Neuronal stem cell (in vitro differentiated cells): ENCODE data around the gene MRPS18C.
"Not testable (repeated sequence)": the region's sequence is repeated elsewhere in the genome, so short reads cannot be mapped to it uniquely, and the experiment has no call there.

Experiments
- DNase-seq: peaks from one replicate; pipeline ENCODE4 v3.0.0-alpha.2; 2013; ENCODE audit warnings: low spot score
- H2AFZ ChIP-seq: one replicate; pipeline ENCODE4 v1.6.1; 2013; ENCODE audit warnings: mild to moderate bottlenecking, low read length, inconsistent platforms
- H2AK5ac ChIP-seq: 2 replicates; pipeline ENCODE4 v1.6.1; 2013; ENCODE audit warnings: low read depth, mild to moderate bottlenecking, inconsistent platforms, low read length, moderate library complexity, mixed read lengths
- H2BK120ac ChIP-seq: 2 replicates; pipeline ENCODE4 v1.6.1; 2013; ENCODE audit warnings: low read depth, mild to moderate bottlenecking, inconsistent platforms, low read length, moderate library complexity, mixed read lengths
- H2BK12ac ChIP-seq: one replicate; pipeline ENCODE4 v1.6.1; 2013; ENCODE audit warnings: low read length, inconsistent platforms
- H2BK15ac ChIP-seq: 2 replicates; pipeline ENCODE4 v1.6.1; 2013; ENCODE audit warnings: mild to moderate bottlenecking, low read length, inconsistent platforms, mixed read lengths
- H2BK5ac ChIP-seq: one replicate; pipeline ENCODE4 v1.6.1; 2013; ENCODE audit warnings: inconsistent platforms, mild to moderate bottlenecking, low read length, moderate library complexity
- H3K14ac ChIP-seq: one replicate; pipeline ENCODE4 v1.6.1; 2013; ENCODE audit warnings: low read length, inconsistent platforms
- H3K18ac ChIP-seq: 2 replicates; pipeline ENCODE4 v1.6.1; 2013; ENCODE audit warnings: low read length, inconsistent platforms
- H3K23ac ChIP-seq: 2 replicates; pipeline ENCODE4 v1.6.1; 2013; ENCODE audit warnings: low read depth, mild to moderate bottlenecking, mixed read lengths, low read length, inconsistent platforms; ENCODE audit not compliant: poor library complexity
- H3K27ac ChIP-seq: replicated peaks from 3 replicates; pipeline ENCODE4 v1.5.1; 2013; ENCODE audit warnings: low read length, inconsistent platforms
- H3K27me3 ChIP-seq, 3 experiments: 2 replicates each; pipeline ENCODE4 v1.6.1; 2013; ENCODE audit warnings: low read length in 3 of 3, mild to moderate bottlenecking in 2 of 3, inconsistent platforms in 1 of 3, low read depth in 1 of 3, mixed read lengths in 1 of 3, moderate library complexity in 1 of 3; ENCODE audit not compliant: control insufficient read depth in 3 of 3, insufficient read depth in 3 of 3
- H3K36me3 ChIP-seq, 2 donors: replicated peaks in 1 of 2; 2 replicates each; pipeline ENCODE4 v1.6.1; 2013; ENCODE audit warnings: low read length in 2 of 2; ENCODE audit not compliant: control insufficient read depth in 2 of 2, insufficient read depth in 2 of 2
- H3K4ac ChIP-seq: 2 replicates; pipeline ENCODE4 v1.6.1; 2013; ENCODE audit warnings: inconsistent platforms, mild to moderate bottlenecking, low read length, moderate library complexity
- H3K4me1 ChIP-seq, 2 donors: 1 replicate in 1 of 2; 2 replicates in 1 of 2; pipeline ENCODE4 v1.6.1; 2013; ENCODE audit warnings: low read length in 2 of 2, low read depth in 1 of 2; ENCODE audit not compliant: control insufficient read depth in 2 of 2, insufficient read depth in 1 of 2
- H3K4me2 ChIP-seq: one replicate; pipeline ENCODE4 v1.6.1; 2013; ENCODE audit warnings: mild to moderate bottlenecking, low read length, inconsistent platforms; ENCODE audit not compliant: insufficient read depth, poor library complexity, severe bottlenecking
- H3K4me3 ChIP-seq, 2 donors: 2 replicates each; pipeline ENCODE4 v1.5.1; 2013; ENCODE audit warnings: low read length in 2 of 2, mild to moderate bottlenecking in 2 of 2, inconsistent platforms in 1 of 2, moderate library complexity in 1 of 2
- H3K79me1 ChIP-seq: one replicate; pipeline ENCODE4 v1.6.1; 2013; ENCODE audit warnings: low read depth, mild to moderate bottlenecking, inconsistent platforms, low read length, moderate library complexity
- H3K9ac ChIP-seq: one replicate; pipeline ENCODE4 v1.6.1; 2013; ENCODE audit warnings: mild to moderate bottlenecking, low read depth, low read length, inconsistent platforms; ENCODE audit not compliant: poor library complexity
- H3K9me3 ChIP-seq, 2 donors: replicated peaks in 1 of 2; 2 replicates each; pipeline versions ENCODE3 to v1.6.1; 2013; ENCODE audit warnings: low read length in 2 of 2, mild to moderate bottlenecking in 2 of 2, inconsistent platforms in 1 of 2, low read depth in 1 of 2, mixed read lengths in 1 of 2, moderate library complexity in 1 of 2; ENCODE audit not compliant: control insufficient read depth in 2 of 2, insufficient read depth in 1 of 2
- H4K8ac ChIP-seq: one replicate; pipeline ENCODE4 v1.6.1; 2013; ENCODE audit warnings: low read depth, mild to moderate bottlenecking, inconsistent platforms, low read length, moderate library complexity
- H4K91ac ChIP-seq: one replicate; pipeline ENCODE4 v1.6.1; 2013; ENCODE audit warnings: low read length, low read depth, mild to moderate bottlenecking, inconsistent platforms; ENCODE audit not compliant: poor library complexity
- WGBS, 2 donors: extraction: QIAGEN DNeasy Blood & Tissue Kit; methylation state at CpG; one replicate each; pipeline ENCODE4 v1.1.7; 2013; ENCODE audit warnings: missing lambda C conversion rate in 2 of 2, mixed read lengths in 1 of 2; ENCODE audit not compliant: insufficient read length in 2 of 2, insufficient replicate concordance in 1 of 2; ENCODE audit errors: extremely low coverage in 2 of 2; 5-methylcytosine and 5-hydroxymethylcytosine counted together

MRPS18C gene

GRCh38 chr4:83496085-83496917 lies 40.4 kb downstream of the MRPS18C start:
- WGBS, 2 donors: no CpG with 5 or more reads among the region's 8 CpGs
- H2BK15ac ChIP-seq, H2BK12ac ChIP-seq, H2AFZ ChIP-seq, H2BK5ac ChIP-seq, H4K8ac ChIP-seq, H3K23ac ChIP-seq, H3K18ac ChIP-seq, H3K4me3 ChIP-seq, H3K27me3 ChIP-seq, H3K4me2 ChIP-seq, H3K4ac ChIP-seq, H3K36me3 ChIP-seq, H2AK5ac ChIP-seq, H2BK120ac ChIP-seq, H3K9me3 ChIP-seq, H4K91ac ChIP-seq, H3K14ac ChIP-seq, H3K9ac ChIP-seq, DNase-seq, H3K27ac ChIP-seq, H3K79me1 ChIP-seq, H3K4me1 ChIP-seq: not testable (repeated sequence)

- H3K4me3 ChIP-seq: no peak overlapping the region
- H3K18ac ChIP-seq: no peak overlapping the region
- H3K14ac ChIP-seq: no peak overlapping the region
- DNase-seq: no peak
- peaks cover 0 to 8% (median 0%) of the 10 kb centered on the region in 3 experiments for H3K27me3 ChIP-seq
- no peak overlapping the region for H4K8ac ChIP-seq
- H4K91ac ChIP-seq: no peak overlapping the region
- H2BK5ac ChIP-seq: no peak overlapping the region
- H3K4me1 ChIP-seq: no peaks in the 10 kb centered on the region
- no CpG with 5 or more reads among the region's 1 CpG for WGBS, 2 donors
- H2BK120ac ChIP-seq: no peak overlapping the region
- H3K79me1 ChIP-seq: no peaks in the 10 kb centered on the region
- no peak overlapping the region for H3K23ac ChIP-seq
- H3K4ac ChIP-seq: no peak overlapping the region
- H2BK15ac ChIP-seq: no peak overlapping the region
- H2AK5ac ChIP-seq: no peak overlapping the region
- H3K36me3 ChIP-seq: no peaks in the 10 kb centered on the region
- H3K4me2 ChIP-seq: no peak overlapping the region
- H3K9me3 ChIP-seq: no peaks in the 10 kb centered on the region
- no peak overlapping the region for H2AFZ ChIP-seq
- H3K27ac ChIP-seq: no peak overlapping the region
- H2BK12ac ChIP-seq: no peak overlapping the region
- no peak overlapping the region for H3K9ac ChIP-seq
Measured at GRCh38 chr4:83498187-83498586, 42.3 kb downstream of the MRPS18C start.

GRCh38 chr4:83501671-83502070 lies 45.8 kb downstream of the MRPS18C start:
- H3K14ac ChIP-seq, H2AFZ ChIP-seq, H2BK5ac ChIP-seq, H3K4me3 ChIP-seq, H2BK120ac ChIP-seq, H3K23ac ChIP-seq, H3K4me1 ChIP-seq, H3K27me3 ChIP-seq, H2AK5ac ChIP-seq, H3K4me2 ChIP-seq, H3K18ac ChIP-seq, H4K91ac ChIP-seq, H3K4ac ChIP-seq, DNase-seq, H3K9me3 ChIP-seq, H2BK15ac ChIP-seq, H3K79me1 ChIP-seq, H3K36me3 ChIP-seq, H3K9ac ChIP-seq, H3K27ac ChIP-seq, H2BK12ac ChIP-seq, H4K8ac ChIP-seq: not testable (repeated sequence)
- WGBS, 2 donors: no CpG with 5 or more reads among the region's 3 CpGs

DNA sequence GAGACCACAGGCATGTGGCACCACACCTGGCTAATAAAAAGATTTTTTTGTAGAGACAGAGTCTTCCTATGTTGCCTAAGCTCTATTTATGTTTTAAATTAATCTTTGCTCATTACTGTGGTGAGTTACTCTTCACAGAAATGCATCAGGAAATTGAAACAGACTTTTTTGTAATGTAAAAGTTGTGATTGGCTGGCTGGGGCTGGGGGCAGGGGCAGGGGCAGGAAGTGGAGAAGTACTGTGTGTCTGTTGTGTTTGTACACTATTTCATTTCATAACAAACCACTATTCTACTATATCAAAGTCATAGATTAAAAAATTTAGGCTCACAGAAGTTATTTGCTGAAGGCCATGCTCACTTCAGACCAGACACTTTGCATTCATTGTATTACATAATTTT lies 48.1 kb downstream of the MRPS18C start:
- no peak overlapping the region for H3K27ac ChIP-seq
- no peak overlapping the region for H3K4me3 ChIP-seq
- H3K23ac ChIP-seq: no peak overlapping the region
- no peak overlapping the region for H2AK5ac ChIP-seq
- no peak overlapping the region for H3K18ac ChIP-seq
- H3K14ac ChIP-seq: no peak overlapping the region
- no peak overlapping the region for H4K91ac ChIP-seq
- no peak overlapping the region for H2BK5ac ChIP-seq
- H3K79me1 ChIP-seq: no peaks in the 10 kb centered on the region
- peak overlapping the region; percentile 39 for H2AFZ ChIP-seq
- no peaks in the 10 kb centered on the region for H3K4me1 ChIP-seq
- H3K4ac ChIP-seq: no peak overlapping the region
- H4K8ac ChIP-seq: no peak overlapping the region
- H3K27me3 ChIP-seq: no peaks in the 10 kb centered on the region
- H3K4me2 ChIP-seq: no peak overlapping the region
- H3K9ac ChIP-seq: no peak overlapping the region
- no peak for DNase-seq
- H2BK15ac ChIP-seq: no peak overlapping the region
- no peaks in the 10 kb centered on the region for H3K36me3 ChIP-seq
- H2BK120ac ChIP-seq: no peak overlapping the region
- no peak overlapping the region for H2BK12ac ChIP-seq
- H3K9me3 ChIP-seq: no peaks in the 10 kb centered on the region
